H9 (cell line): Measurements from ENCODE around the gene BTN1A1. TPM values are rescaled to one million over a fixed set of nuclear protein-coding genes. Genes with fewer than 3 reads are reported as not detected.

ENCODE experiments used
- DNase-seq: peaks from one replicate; pipeline ENCODE4 v3.0.0-alpha.2; 2017
- H2AFZ ChIP-seq: one replicate; pipeline ENCODE4 v1.6.1; 2013; ENCODE audit warnings: mild to moderate bottlenecking, low read length, control low read depth, moderate library complexity
- H2AK5ac ChIP-seq: 2 replicates; pipeline ENCODE4 v1.6.1; 2013; ENCODE audit warnings: low read length, control low read depth, mixed read lengths; ENCODE audit not compliant: insufficient read length
- H2BK120ac ChIP-seq: one replicate; pipeline ENCODE4 v1.6.1; 2013; ENCODE audit warnings: low read depth, mild to moderate bottlenecking, low read length, control low read depth, inconsistent platforms; ENCODE audit not compliant: poor library complexity, severe bottlenecking
- H2BK12ac ChIP-seq: 2 replicates; pipeline ENCODE4 v1.6.1; 2013; ENCODE audit warnings: low read length, control low read depth, mixed read lengths, low read depth; ENCODE audit not compliant: insufficient read length
- H2BK15ac ChIP-seq: 2 replicates; pipeline ENCODE4 v1.6.1; 2013; ENCODE audit warnings: low read depth, low read length, control low read depth
- H2BK20ac ChIP-seq: one replicate; pipeline ENCODE4 v1.6.1; 2013; ENCODE audit warnings: low read depth, mild to moderate bottlenecking, low read length, control low read depth, inconsistent platforms; ENCODE audit not compliant: poor library complexity, severe bottlenecking
- H2BK5ac ChIP-seq: 2 replicates; pipeline ENCODE4 v1.6.1; 2013; ENCODE audit warnings: low read length, control low read depth, mixed read lengths; ENCODE audit not compliant: insufficient read length
- H3K14ac ChIP-seq: 2 replicates; pipeline ENCODE4 v1.6.1; 2013; ENCODE audit warnings: low read length, control low read depth; ENCODE audit not compliant: insufficient read depth
- H3K18ac ChIP-seq: 2 replicates; pipeline ENCODE4 v1.6.1; 2013; ENCODE audit warnings: low read depth, mild to moderate bottlenecking, mixed read lengths, low read length, control low read depth; ENCODE audit not compliant: insufficient read length
- H3K23ac ChIP-seq: 2 replicates; pipeline ENCODE4 v1.6.1; 2013; ENCODE audit warnings: low read length, control low read depth, mixed read lengths, low read depth; ENCODE audit not compliant: insufficient read length
- H3K23me2 ChIP-seq: 2 replicates; pipeline ENCODE4 v1.6.1; 2013; ENCODE audit warnings: low read depth, mild to moderate bottlenecking, mixed read lengths, low read length, control low read depth; ENCODE audit not compliant: insufficient read length, poor library complexity, severe bottlenecking
- H3K27ac ChIP-seq: 2 replicates; pipeline ENCODE4 v1.5.1; 2013; ENCODE audit warnings: low read length, control low read depth, mixed read lengths, low read depth; ENCODE audit not compliant: insufficient read length
- H3K27me3 ChIP-seq: 2 replicates; pipeline ENCODE4 v1.6.1; 2013; ENCODE audit warnings: low read length, control low read depth, inconsistent platforms; ENCODE audit not compliant: insufficient read depth
- H3K4ac ChIP-seq: 2 replicates; pipeline ENCODE4 v1.6.1; 2013; ENCODE audit warnings: low read depth, mild to moderate bottlenecking, control low read depth, inconsistent platforms, low read length, moderate library complexity
- H3K4me1 ChIP-seq: 2 replicates; pipeline ENCODE4 v1.6.1; 2013; ENCODE audit warnings: low read length, control low read depth, inconsistent platforms; ENCODE audit not compliant: insufficient read depth
- H3K4me2 ChIP-seq: 2 replicates; pipeline ENCODE4 v1.6.1; 2013; ENCODE audit warnings: low read length, control low read depth, mixed read lengths; ENCODE audit not compliant: insufficient read length, insufficient read depth
- H3K56ac ChIP-seq: 2 replicates; pipeline ENCODE4 v1.6.1; 2013; ENCODE audit warnings: low read depth, mild to moderate bottlenecking, mixed read lengths, low read length, control low read depth; ENCODE audit not compliant: insufficient read length
- H3K79me1 ChIP-seq: 2 replicates; pipeline ENCODE4 v1.6.1; 2013; ENCODE audit warnings: low read depth, mild to moderate bottlenecking, moderate library complexity, low read length, control low read depth, inconsistent platforms; ENCODE audit not compliant: insufficient read depth, poor library complexity, severe bottlenecking
- H3K79me2 ChIP-seq: 2 replicates; pipeline ENCODE4 v1.6.1; 2013; ENCODE audit warnings: low read length, control low read depth, inconsistent platforms; ENCODE audit not compliant: insufficient read depth
- H3K9ac ChIP-seq: 2 replicates; pipeline ENCODE4 v1.6.1; 2013; ENCODE audit warnings: low read length, control low read depth, mixed read lengths; ENCODE audit not compliant: insufficient read length; ENCODE audit errors: extremely low read depth
- H3K9me3 ChIP-seq: one replicate; pipeline ENCODE4 v1.6.1; 2013; ENCODE audit warnings: low read depth, low read length, inconsistent platforms; ENCODE audit not compliant: control insufficient read depth
- H3T11ph ChIP-seq: one replicate; pipeline ENCODE4 v1.6.1; 2013; ENCODE audit warnings: mild to moderate bottlenecking, low read length, control low read depth, inconsistent platforms
- H4K20me1 ChIP-seq: one replicate; pipeline ENCODE4 v1.6.1; 2013; ENCODE audit not compliant: control insufficient read depth, insufficient read length, insufficient read depth
- H4K5ac ChIP-seq: 2 replicates; pipeline ENCODE4 v1.6.1; 2013; ENCODE audit warnings: low read depth, mild to moderate bottlenecking, mixed read lengths, low read length, control low read depth; ENCODE audit not compliant: insufficient read length
- H4K8ac ChIP-seq: replicated peaks from 2 replicates; pipeline ENCODE4 v1.6.1; 2013; ENCODE audit warnings: low read length, control low read depth, mixed read lengths, low read depth; ENCODE audit not compliant: insufficient read length
- H4K91ac ChIP-seq: 2 replicates; pipeline ENCODE4 v1.6.1; 2013; ENCODE audit warnings: low read depth, mild to moderate bottlenecking, moderate library complexity, mixed read lengths, low read length, control low read depth; ENCODE audit not compliant: insufficient read length
- H3K27ac Mint-ChIP-seq, 3 experiments: 2 replicates in 2 of 3; 3 replicates in 1 of 3; pipeline ENCODE4 v1.8.0; 2020 to 2021; ENCODE audit warnings: mixed read lengths in 3 of 3, mild to moderate bottlenecking in 1 of 3, moderate library complexity in 1 of 3
- H3K27me3 Mint-ChIP-seq: 2 replicates; pipeline ENCODE4 v1.8.0; 2021; ENCODE audit warnings: low read depth, mild to moderate bottlenecking, moderate library complexity, mixed read lengths
- H3K36me3 Mint-ChIP-seq, 3 experiments: 2 replicates in 2 of 3; 3 replicates in 1 of 3; pipeline ENCODE4 v1.8.0; 2020 to 2021; ENCODE audit warnings: low read depth in 3 of 3, mixed read lengths in 3 of 3; ENCODE audit not compliant: insufficient read depth in 1 of 3
- H3K4me1 Mint-ChIP-seq, 2 experiments: 2 replicates each; pipeline ENCODE4 v1.8.0; 2020; ENCODE audit warnings: mixed read lengths in 2 of 2
- H3K4me3 Mint-ChIP-seq, 2 experiments: 2 replicates in 1 of 2; 3 replicates in 1 of 2; pipeline ENCODE4 v1.8.0; 2020 to 2021; ENCODE audit warnings: mild to moderate bottlenecking in 2 of 2, mixed read lengths in 2 of 2, moderate library complexity in 1 of 2
- H3K9me3 Mint-ChIP-seq, 2 experiments: 2 replicates in 1 of 2; 3 replicates in 1 of 2; pipeline ENCODE4 v1.8.0; 2020; ENCODE audit warnings: mild to moderate bottlenecking in 2 of 2, mixed read lengths in 2 of 2, moderate library complexity in 1 of 2
- CTCF ChIP-seq: fragments of 200-600 bp; sonication (generic); conservative IDR thresholded peaks from 3 replicates; pipeline ENCODE4 v1.8.0; 2021; ENCODE audit warnings: antibody characterized with exemption, mild to moderate bottlenecking
- WGBS: extraction: QIAGEN DNeasy Blood & Tissue Kit; methylation state at CpG from one replicate; pipeline ENCODE4 v1.1.7; 2013; ENCODE audit warnings: missing lambda C conversion rate, low lambda C conversion rate, mixed read lengths; ENCODE audit not compliant: insufficient read length; ENCODE audit errors: extremely low coverage; 5-methylcytosine and 5-hydroxymethylcytosine counted together
- total RNA-seq: library from RNA; stranded (reverse); gene quantifications from 2 replicates; pipeline ENCODE4 v1.2.1, GENCODE V29; 2021

Gene BTN1A1
- total RNA-seq, 1 experiment from 2014 or later, result 0.15 TPM

- no peak overlapping the region for H2BK20ac ChIP-seq
- H3K23ac ChIP-seq, result no peak overlapping the region
- no peaks in the 10 kb centered on the region for H3K9me3 Mint-ChIP-seq
- no peaks in the 10 kb centered on the region for H3K79me1 ChIP-seq
- H3K27me3 ChIP-seq, result no peaks in the 10 kb centered on the region
- H3K27me3 Mint-ChIP-seq, result no peaks in the 10 kb centered on the region; the same call in none of the 2 replicates
- no peak overlapping the region for H2AFZ ChIP-seq
- no peak overlapping the region for H3K27ac Mint-ChIP-seq
- no peaks in the 10 kb centered on the region for H3K23me2 ChIP-seq
- H3K79me2 ChIP-seq, result no peaks in the 10 kb centered on the region
- no peak overlapping the region for H2AK5ac ChIP-seq
- peaks cover 10% of the 10 kb centered on the region in 2 experiments for H3K4me1 Mint-ChIP-seq
- no peak overlapping the region for H3T11ph ChIP-seq
- H3K4me2 ChIP-seq, result no peak overlapping the region
- no peak overlapping the region for H4K8ac ChIP-seq
- WGBS, result no CpG with 5 or more reads among the region's 1 CpG
- H4K20me1 ChIP-seq, result no peaks in the 10 kb centered on the region
- no peak overlapping the region for H3K18ac ChIP-seq
- peaks cover 3% of the 10 kb centered on the region; the same call in 1 of the 2 replicates for H3K4me1 ChIP-seq
- no peak overlapping the region for H3K9ac ChIP-seq
- H4K91ac ChIP-seq, result no peak overlapping the region
- H3K4ac ChIP-seq, result no peak overlapping the region
- no peak overlapping the region for H2BK5ac ChIP-seq
- no peak overlapping the region for H4K5ac ChIP-seq
- no peak overlapping the region for H3K4me3 Mint-ChIP-seq
- H3K56ac ChIP-seq, result no peak overlapping the region
- H3K36me3 Mint-ChIP-seq, result no peaks in the 10 kb centered on the region
- no peak for DNase-seq
- no peak overlapping the region for H2BK15ac ChIP-seq
- no peak overlapping the region for H3K14ac ChIP-seq
- H3K9me3 ChIP-seq, result no peaks in the 10 kb centered on the region
- no peak overlapping the region for H2BK12ac ChIP-seq
- H3K27ac ChIP-seq, result no peak overlapping the region
- no peak for TF ChIP-seq CTCF
- no peak overlapping the region for H2BK120ac ChIP-seq
Observed at GRCh38 chr6:26452631-26453235, 47.4 kb upstream of the BTN1A1 start.
